HG02610 (cell line): Measurements from ENCODE around the gene OR51L1.
"Not testable (repeated sequence)": the region's sequence is repeated elsewhere in the genome, so short reads cannot be mapped to it uniquely, and the experiment has no call there.

ENCODE experiments used
- ATAC-seq: cut with Tn5 transposase; IDR thresholded peaks from one replicate; pipeline ENCODE4 v1.9.1; 2021; ENCODE audit warnings: mild to moderate bottlenecking, moderate library complexity; ENCODE audit not compliant: unreplicated experiment

Gene OR51L1

GRCh38 chr11:4994551-4994950, at the start of gene OR51L1:
OR51L1 (plus strand) TSS chr11:4994851; CDS start chr11:4998983, 4,132 bp downstream.
- no peak for ATAC-seq

- no peak for ATAC-seq
These were observed 47.1 kb upstream of the OR51L1 start, which contains the start of gene OR51A4 for GRCh38 chr11:4947505-4947904. OR51A4 (minus strand) TSS chr11:4947605; CDS start chr11:4947100, 505 bp downstream.

GRCh38 chr11:4955613-4956012, 39.0 kb upstream of the OR51L1 start, which contains the start of gene OR51A2:
OR51A2 (minus strand) TSS chr11:4955713; CDS start chr11:4955713, 0 bp downstream.
- ATAC-seq: not testable (repeated sequence)

GRCh38 chr11:4957396-4957795, 37.3 kb upstream of the OR51L1 start:
- ATAC-seq: no peak

GRCh38 chr11:4960877-4961276, 33.8 kb upstream of the OR51L1 start:
- ATAC-seq: no peak

- ATAC-seq: no peak
These were observed 31.8 kb upstream of the OR51L1 start for GRCh38 chr11:4962816-4963215.

GRCh38 chr11:4975436-4975835, 19.2 kb upstream of the OR51L1 start:
- ATAC-seq: no peak

- ATAC-seq: no peak
These were observed 15.6 kb upstream of the OR51L1 start for GRCh38 chr11:4979036-4979435.

GRCh38 chr11:4982678-4983077, 12.0 kb upstream of the OR51L1 start:
- no peak for ATAC-seq

GRCh38 chr11:4983841-4984240, 10.8 kb upstream of the OR51L1 start:
- no peak for ATAC-seq

- no peak for ATAC-seq
These were observed 3.6 kb upstream of the OR51L1 start for GRCh38 chr11:4991060-4991459.

- ATAC-seq: no peak
These were observed 10.0 kb downstream of the OR51L1 start for GRCh38 chr11:5004424-5005274.

GRCh38 chr11:5007561-5007960, 12.9 kb downstream of the OR51L1 start:
- no peak for ATAC-seq

- ATAC-seq: no peak
These were observed 16.6 kb downstream of the OR51L1 start for GRCh38 chr11:5011254-5011653.

GRCh38 chr11:5013012-5013411, 18.4 kb downstream of the OR51L1 start:
- no peak for ATAC-seq

- no peak for ATAC-seq
These were observed 27.3 kb downstream of the OR51L1 start for GRCh38 chr11:5021996-5022395.

- ATAC-seq: no peak
These were observed 42.0 kb downstream of the OR51L1 start for GRCh38 chr11:5036669-5037068.

- no peak for ATAC-seq
These were observed 43.3 kb downstream of the OR51L1 start for GRCh38 chr11:5037926-5038325.

- ATAC-seq: no peak
These were observed 43.7 kb downstream of the OR51L1 start for GRCh38 chr11:5038341-5038740.

- no peak for ATAC-seq
These were observed 46.2 kb downstream of the OR51L1 start for GRCh38 chr11:5040876-5041275.

- ATAC-seq: no peak
These were observed 47.4 kb downstream of the OR51L1 start for GRCh38 chr11:5042091-5042490.

GRCh38 chr11:5043380-5043779, 48.7 kb downstream of the OR51L1 start:
- ATAC-seq: no peak

- ATAC-seq: no peak
These were observed 51.6 kb downstream of the OR51L1 start, which contains the start of gene OR52J3 for GRCh38 chr11:5046226-5046625. OR52J3 (plus strand) TSS chr11:5046526; CDS start chr11:5046526, 0 bp downstream.
